Psoas muscle (tissue), 8 donors: ENCODE data around the gene NDUFC1. TPM values are rescaled to one million over a fixed set of nuclear protein-coding genes. Genes with fewer than 3 reads are reported as not detected.

ENCODE experiments used
- ATAC-seq, 4 donors: fragments of 200-7000 bp; cut with Tn5 transposase; one replicate each; pipeline ENCODE4 v1.9.1; 2020; ENCODE audit warnings: moderate library complexity in 3 of 4, mild to moderate bottlenecking in 2 of 4
- DNase-seq, 2 donors: peaks; one replicate each; pipeline ENCODE4 v3.0.0-alpha.2; 2020
- H3K27ac ChIP-seq: fragments of 200-600 bp; one replicate; pipeline ENCODE4 v1.8.0; 2022
- H3K27me3 ChIP-seq, 3 donors: fragments of 200-600 bp in 1 of 3; one replicate each; pipeline versions ENCODE4 v1.6.1 to v1.8.0; 2013 to 2022; ENCODE audit warnings: low read length in 2 of 3, mild to moderate bottlenecking in 2 of 3, moderate library complexity in 1 of 3; ENCODE audit not compliant: insufficient read depth in 3 of 3
- H3K36me3 ChIP-seq, 2 donors: fragments of 200-600 bp in 1 of 2; one replicate each; pipeline versions ENCODE4 v1.6.1 to v1.8.0; 2013 to 2022; ENCODE audit warnings: low read depth in 1 of 2, mild to moderate bottlenecking in 1 of 2, moderate library complexity in 1 of 2; ENCODE audit not compliant: insufficient read depth in 1 of 2
- H3K4me1 ChIP-seq: fragments of 200-600 bp; one replicate; pipeline ENCODE4 v1.8.0; 2022
- H3K4me3 ChIP-seq: fragments of 200-600 bp; one replicate; pipeline ENCODE4 v1.8.0; 2022; ENCODE audit warnings: mild to moderate bottlenecking
- H3K9me3 ChIP-seq: fragments of 200-600 bp; one replicate; pipeline ENCODE4 v1.8.0; 2022
- WGBS, 3 donors: extraction: QIAGEN DNeasy Blood & Tissue Kit; methylation state at CpG; one replicate each; pipeline versions ENCODE4 v1.1.6 to v1.1.7; 2013; 5-methylcytosine and 5-hydroxymethylcytosine counted together
- intact Hi-C, 2 donors: fragments of 100-400 bp; cut with DNase I; formaldehyde crosslinking; loops; one replicate each; pipeline versions ENCODE4 v1.11.0 to v1.14.2; 2022
- polyA plus RNA-seq, 3 donors: library from polyadenylated mRNA; stranded (reverse); fragments of 200-250 nt; gene quantifications; one replicate each; pipeline ENCODE4 v1.2.3, GENCODE V29; 2013
- total RNA-seq, 4 donors: library from RNA; stranded (reverse); fragmentation: NEBNext Ultra II Directional in 2 of 4; extraction: Animal tissue kit (Norgen Biotek cat#: 25700) in 2 of 4; gene quantifications; one replicate each; pipeline versions ENCODE4 v1.2.1 to v1.2.4, GENCODE V29; 2021 to 2023
- TF ChIP-seq, protein P1 (sequence below): fragments of 200-600 bp; IDR thresholded peaks from one replicate; pipeline ENCODE4 v1.8.0; 2022; ENCODE audit warnings: antibody characterized with exemption
- donor health status: healthy with polysubstance abuse.
- donor health status: DM: no; HTN: no; CAD: no; lungs with moderate emphysema.
- donor health status: Bipolar disorder and iron deficiency.
- donor health status: healthy.
- donor health status: DM: yes; HTN: yes; CAD: no.
- donor health status: DM: no; HTN: no; CAD: no.
- donor health status: DM: no; HTN: no; CAD: no.
- donor health status: DM: yes; HTN: yes; CAD: no.

NDUFC1 gene
- total and polyA plus RNA-seq, 7 donors = 77.8 to 143 (median 120) TPM

DNA sequence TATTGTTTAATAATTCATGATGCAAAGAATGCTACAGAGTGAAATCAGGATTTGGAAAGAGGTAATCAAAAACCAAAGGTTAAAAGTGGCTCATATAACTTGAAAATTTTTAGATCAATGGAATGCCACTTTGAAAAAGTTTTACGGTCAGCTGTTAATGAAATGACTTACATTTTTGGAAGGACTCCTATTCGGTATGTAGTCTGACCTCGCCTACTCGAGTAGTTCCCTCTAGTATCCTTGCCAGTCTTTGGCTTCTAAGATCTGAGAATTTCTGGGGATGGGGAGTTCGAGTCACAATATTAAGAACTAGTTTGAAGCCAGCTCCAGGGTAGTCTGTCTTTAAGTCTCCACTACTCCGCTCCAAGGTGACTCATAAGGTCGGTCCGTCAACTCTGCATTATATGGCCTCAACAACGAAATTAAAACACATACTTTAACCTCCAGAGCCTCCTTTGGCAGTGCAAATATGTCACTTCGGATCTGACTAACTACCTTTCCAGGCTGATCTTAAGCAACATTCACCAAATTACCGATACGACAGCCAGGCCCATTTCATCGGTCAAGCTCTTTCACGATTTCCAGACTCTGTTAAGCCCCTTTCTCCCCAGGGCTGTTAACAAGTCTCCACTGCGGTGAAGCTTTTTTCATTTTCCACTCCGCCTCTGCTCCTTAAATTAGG is 1.7 kb downstream of the NDUFC1 start:
- H3K4me1 ChIP-seq = peaks cover 41% of the 10 kb centered on the region
- H3K27me3 ChIP-seq = no peaks in the 10 kb centered on the region
- DNase-seq (no peak), ATAC-seq (peak; percentile 8 to 33 (median 22))
- 3 to 8% (median 3%) methylated on average over 16 of the region's 16 CpGs for WGBS, 3 donors
- TF ChIP-seq, protein P1, sequence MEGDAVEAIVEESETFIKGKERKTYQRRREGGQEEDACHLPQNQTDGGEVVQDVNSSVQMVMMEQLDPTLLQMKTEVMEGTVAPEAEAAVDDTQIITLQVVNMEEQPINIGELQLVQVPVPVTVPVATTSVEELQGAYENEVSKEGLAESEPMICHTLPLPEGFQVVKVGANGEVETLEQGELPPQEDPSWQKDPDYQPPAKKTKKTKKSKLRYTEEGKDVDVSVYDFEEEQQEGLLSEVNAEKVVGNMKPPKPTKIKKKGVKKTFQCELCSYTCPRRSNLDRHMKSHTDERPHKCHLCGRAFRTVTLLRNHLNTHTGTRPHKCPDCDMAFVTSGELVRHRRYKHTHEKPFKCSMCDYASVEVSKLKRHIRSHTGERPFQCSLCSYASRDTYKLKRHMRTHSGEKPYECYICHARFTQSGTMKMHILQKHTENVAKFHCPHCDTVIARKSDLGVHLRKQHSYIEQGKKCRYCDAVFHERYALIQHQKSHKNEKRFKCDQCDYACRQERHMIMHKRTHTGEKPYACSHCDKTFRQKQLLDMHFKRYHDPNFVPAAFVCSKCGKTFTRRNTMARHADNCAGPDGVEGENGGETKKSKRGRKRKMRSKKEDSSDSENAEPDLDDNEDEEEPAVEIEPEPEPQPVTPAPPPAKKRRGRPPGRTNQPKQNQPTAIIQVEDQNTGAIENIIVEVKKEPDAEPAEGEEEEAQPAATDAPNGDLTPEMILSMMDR = no peak
- H3K9me3 ChIP-seq = no peaks in the 10 kb centered on the region
- peak overlapping the region; percentile 99 for H3K27ac ChIP-seq
- no peaks in the 10 kb centered on the region for H3K36me3 ChIP-seq
- intact Hi-C loops = loop anchor here in 1 of 2 donors (5.0 kb wide), 1 partner anchor 33 kb away; no protein-coding TSS in a partner anchor
- peak overlapping the region; percentile 99 for H3K4me3 ChIP-seq

- Histone ChIP-seq H3K4me1 (peaks cover 42% of the 10 kb centered on the region), H3K27ac (peak overlapping the region; percentile 99)
Measured at GRCh38 chr4:139299536-139299935, 2.7 kb downstream of the NDUFC1 start.

GRCh38 chr4:139297001-139297410 is 5.3 kb downstream of the NDUFC1 start:
- 31 to 37% (median 34%) methylated on average over 2 of the region's 2 CpGs for WGBS, 3 donors
- no peak for DNase-seq
- intact Hi-C loops = loop anchor here (5.0 kb wide), 5 partner anchors 65 to 265 kb away; partner anchors contain the start of gene ELF2 (in 1 of the 2)
- Histone ChIP-seq H3K4me1 (peaks cover 44% of the 10 kb centered on the region), H3K9me3 (no peaks in the 10 kb centered on the region), H3K27ac (peak overlapping the region; percentile 99), H3K27me3 (no peaks in the 10 kb centered on the region), H3K36me3 (peaks cover 0 to 24% of the 10 kb centered on the region in 2 donors), H3K4me3 (peak overlapping the region; percentile 10)
- ATAC-seq = peak; percentile 72 to 80 (median 74)
- TF ChIP-seq, protein P1 = no peak

More at GRCh38 chr4:139299536-139299935, 2.7 kb downstream of the NDUFC1 start:
- Histone ChIP-seq H3K36me3 (no peaks in the 10 kb centered on the region), H3K9me3 (no peaks in the 10 kb centered on the region), H3K27me3 (no peaks in the 10 kb centered on the region), H3K4me3 (peak overlapping the region; percentile 99)
- WGBS, 3 donors = 29 to 35% (median 32%) methylated on average over 1 of the region's 1 CpG
- intact Hi-C loops = loop anchor here (5.0 kb wide), 5 partner anchors 67 to 267 kb away; partner anchors contain the start of gene ELF2 (in 1 of the 2)
- ATAC-seq (no peak), DNase-seq (no peak)
- TF ChIP-seq, protein P1 = no peak

GRCh38 chr4:139295942-139296299 is 6.4 kb downstream of the NDUFC1 start:
- TF ChIP-seq, protein P1 = no peak
- DNase-seq = no peak
- Histone ChIP-seq H3K4me3 (peak overlapping the region; percentile 91), H3K36me3 (peaks cover 0 to 35% of the 10 kb centered on the region in 2 donors), H3K27ac (peak overlapping the region; percentile 99), H3K9me3 (no peaks in the 10 kb centered on the region), H3K4me1 (peaks cover 44% of the 10 kb centered on the region), H3K27me3 (no peaks in the 10 kb centered on the region)
- no peak for ATAC-seq
- intact Hi-C loops = loop anchor here (2.0 to 5.0 kb wide), 6 partner anchors 64 to 264 kb away; partner anchors contain the start of gene ELF2 (in 1 of the 2)
- 6 to 12% (median 8%) methylated on average over 6 of the region's 6 CpGs for WGBS, 3 donors
